Natural killer cell (primary cell): ENCODE data around the gene C1orf115. TPM values are rescaled to one million over a fixed set of nuclear protein-coding genes. Genes with fewer than 3 reads are reported as not detected.

Experiments
- ATAC-seq, 3 donors: fragments of 150-1000 bp in 2 of 3; fragments of 200-7000 bp in 1 of 3; cut with Tn5 transposase; 1 replicate in 1 of 3; 2 replicates in 2 of 3; pipeline ENCODE4 v1.10.0; 2021; ENCODE audit warnings: mild to moderate bottlenecking in 2 of 3, moderate library complexity in 2 of 3
- DNase-seq, 2 donors: peaks; one replicate each; pipeline versions ENCODE4 v3.0.0 to v3.0.0-alpha.2; 2013 to 2021; ENCODE audit warnings: mixed read lengths in 1 of 2
- H3K27ac ChIP-seq: one replicate; pipeline ENCODE4 v1.5.1; 2013; ENCODE audit warnings: mild to moderate bottlenecking, low read length
- H3K27me3 ChIP-seq: one replicate; pipeline ENCODE4 v1.6.1; 2013; ENCODE audit warnings: low read length; ENCODE audit not compliant: control insufficient read depth, insufficient read depth
- H3K36me3 ChIP-seq: one replicate; pipeline ENCODE4 v1.6.1; 2013; ENCODE audit warnings: low read length; ENCODE audit not compliant: control insufficient read depth, insufficient read depth
- H3K4me1 ChIP-seq: one replicate; pipeline ENCODE4 v1.6.1; 2013; ENCODE audit warnings: low read length; ENCODE audit not compliant: control insufficient read depth, insufficient read depth
- H3K4me3 ChIP-seq: one replicate; pipeline ENCODE4 v1.5.1; 2013; ENCODE audit warnings: low read length
- H3K9me3 ChIP-seq: one replicate; pipeline ENCODE4 v1.6.1; 2013; ENCODE audit warnings: low read length; ENCODE audit not compliant: control insufficient read depth, insufficient read depth
- H3K27ac Mint-ChIP-seq, 2 donors: one replicate each; pipeline ENCODE4 v1.8.0; 2022; ENCODE audit warnings: mild to moderate bottlenecking in 2 of 2, mixed read lengths in 2 of 2, moderate library complexity in 1 of 2
- H3K27me3 Mint-ChIP-seq, 2 donors: one replicate each; pipeline ENCODE4 v1.8.0; 2022; ENCODE audit warnings: low read depth in 2 of 2, mixed read lengths in 2 of 2
- H3K36me3 Mint-ChIP-seq: one replicate; pipeline ENCODE4 v1.8.0; 2022; ENCODE audit warnings: mixed read lengths
- H3K4me1 Mint-ChIP-seq, 2 donors: one replicate each; pipeline ENCODE4 v1.8.0; 2022; ENCODE audit warnings: mixed read lengths in 2 of 2
- H3K4me3 Mint-ChIP-seq: one replicate; pipeline ENCODE4 v1.8.0; 2022; ENCODE audit warnings: mild to moderate bottlenecking, moderate library complexity, mixed read lengths
- H3K9me3 Mint-ChIP-seq, 2 donors: one replicate each; pipeline ENCODE4 v1.8.0; 2022; ENCODE audit warnings: mixed read lengths in 2 of 2
- WGBS: methylation state at CpG from one replicate; pipeline ENCODE4 v1.1.7; 2013; ENCODE audit warnings: missing lambda C conversion rate; ENCODE audit not compliant: insufficient coverage; 5-methylcytosine and 5-hydroxymethylcytosine counted together
- intact Hi-C: fragments of 100-400 bp; cut with micrococcal nuclease; formaldehyde crosslinking; loops from one replicate; pipeline ENCODE4 v1.14.2; 2022
- total RNA-seq, 4 donors: library from RNA; stranded (reverse); fragments of 120-200 nt in 1 of 4; gene quantifications; one replicate each; pipeline versions ENCODE4 v1.2.3 to v1.2.4, GENCODE V29; 2013 to 2022
- TF ChIP-seq, protein P1 (sequence below): fragments of 200-600 bp; IDR thresholded peaks from one replicate; pipeline ENCODE4 v1.8.0; 2022; ENCODE audit warnings: antibody characterized with exemption

C1orf115 gene
- total RNA-seq, 3 donors from 2014 or later (not counting 1 experiment from before 2014, with no cell fraction given), result 0.33 to 1.3 (median 0.75) TPM

GRCh38 chr1:220698607-220699016 lies 8.4 kb downstream of the C1orf115 start:
- Histone ChIP-seq H3K36me3 (no peaks in the 10 kb centered on the region), H3K4me3 (no peak overlapping the region), H3K27ac (no peak overlapping the region), H3K4me1 (no peaks in the 10 kb centered on the region), H3K27me3 (peaks cover 3% of the 10 kb centered on the region), H3K9me3 (no peaks in the 10 kb centered on the region)
- Mint-ChIP-seq H3K4me3 (no peak overlapping the region), H3K36me3 (no peaks in the 10 kb centered on the region), H3K27ac (no peak overlapping the region), H3K27me3 (peaks cover 13 to 19% of the 10 kb centered on the region in 2 donors), H3K9me3 (no peaks in the 10 kb centered on the region), H3K4me1 (peaks cover 0 to 5% of the 10 kb centered on the region in 2 donors)
- WGBS, result 80% methylated on average over 5 of the region's 5 CpGs
- TF ChIP-seq, protein P1, sequence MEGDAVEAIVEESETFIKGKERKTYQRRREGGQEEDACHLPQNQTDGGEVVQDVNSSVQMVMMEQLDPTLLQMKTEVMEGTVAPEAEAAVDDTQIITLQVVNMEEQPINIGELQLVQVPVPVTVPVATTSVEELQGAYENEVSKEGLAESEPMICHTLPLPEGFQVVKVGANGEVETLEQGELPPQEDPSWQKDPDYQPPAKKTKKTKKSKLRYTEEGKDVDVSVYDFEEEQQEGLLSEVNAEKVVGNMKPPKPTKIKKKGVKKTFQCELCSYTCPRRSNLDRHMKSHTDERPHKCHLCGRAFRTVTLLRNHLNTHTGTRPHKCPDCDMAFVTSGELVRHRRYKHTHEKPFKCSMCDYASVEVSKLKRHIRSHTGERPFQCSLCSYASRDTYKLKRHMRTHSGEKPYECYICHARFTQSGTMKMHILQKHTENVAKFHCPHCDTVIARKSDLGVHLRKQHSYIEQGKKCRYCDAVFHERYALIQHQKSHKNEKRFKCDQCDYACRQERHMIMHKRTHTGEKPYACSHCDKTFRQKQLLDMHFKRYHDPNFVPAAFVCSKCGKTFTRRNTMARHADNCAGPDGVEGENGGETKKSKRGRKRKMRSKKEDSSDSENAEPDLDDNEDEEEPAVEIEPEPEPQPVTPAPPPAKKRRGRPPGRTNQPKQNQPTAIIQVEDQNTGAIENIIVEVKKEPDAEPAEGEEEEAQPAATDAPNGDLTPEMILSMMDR, result no peak
- intact Hi-C loops, result no loop called here
- ATAC-seq (no peak), DNase-seq (no peak)

DNA sequence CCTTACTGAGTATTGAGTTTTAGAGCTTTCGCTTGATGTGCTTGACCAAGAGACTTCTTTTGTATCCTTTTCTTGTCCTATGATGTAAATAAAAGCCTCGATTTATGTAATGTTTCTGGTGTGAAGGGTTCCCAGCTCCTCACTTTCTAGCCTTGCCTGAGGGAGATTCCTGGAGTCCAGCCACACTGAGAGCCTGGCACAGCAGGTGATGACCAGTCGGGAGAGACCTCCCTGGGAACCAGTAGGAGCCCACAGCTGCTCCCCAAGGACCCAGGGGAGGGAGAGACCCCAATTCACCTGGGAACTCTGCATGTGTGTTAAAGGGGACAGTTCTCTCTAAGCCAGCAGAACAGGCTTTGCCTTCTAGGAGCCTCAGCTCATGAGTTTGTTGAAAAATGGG lies 8.9 kb downstream of the C1orf115 start:
- H3K4me3 Mint-ChIP-seq, result no peak overlapping the region
- intact Hi-C loops, result no loop called here
- H3K27me3 ChIP-seq, result peaks cover 3% of the 10 kb centered on the region
- no peak overlapping the region for H3K4me3 ChIP-seq
- no peaks in the 10 kb centered on the region for H3K36me3 ChIP-seq
- H3K4me1 Mint-ChIP-seq, result peaks cover 0 to 5% of the 10 kb centered on the region in 2 donors
- H3K27me3 Mint-ChIP-seq, result peaks cover 15 to 23% of the 10 kb centered on the region in 2 donors
- TF ChIP-seq, protein P1, result no peak
- H3K36me3 Mint-ChIP-seq, result no peaks in the 10 kb centered on the region
- H3K9me3 Mint-ChIP-seq, result no peaks in the 10 kb centered on the region
- ATAC-seq (no peak), DNase-seq (no peak)
- no peak overlapping the region for H3K27ac ChIP-seq
- H3K4me1 ChIP-seq, result no peaks in the 10 kb centered on the region
- H3K9me3 ChIP-seq, result no peaks in the 10 kb centered on the region
- no peak overlapping the region for H3K27ac Mint-ChIP-seq
- WGBS, result 86% methylated on average over 3 of the region's 3 CpGs

GRCh38 chr1:220700556-220701179 lies 10.5 kb downstream of the C1orf115 start:
- Histone ChIP-seq H3K27ac (no peak overlapping the region), H3K4me1 (no peaks in the 10 kb centered on the region), H3K27me3 (peaks cover 3% of the 10 kb centered on the region), H3K36me3 (no peaks in the 10 kb centered on the region), H3K4me3 (no peak overlapping the region), H3K9me3 (no peaks in the 10 kb centered on the region)
- DNase-seq (no peak), ATAC-seq (no peak)
- Mint-ChIP-seq H3K4me3 (no peak overlapping the region), H3K27ac (no peak overlapping the region), H3K27me3 (peaks cover 18 to 23% of the 10 kb centered on the region in 2 donors), H3K9me3 (no peaks in the 10 kb centered on the region), H3K36me3 (no peaks in the 10 kb centered on the region), H3K4me1 (peaks cover 0 to 5% of the 10 kb centered on the region in 2 donors)
- intact Hi-C loops, result no loop called here
- WGBS, result 63% methylated on average over 1 of the region's 2 CpGs
- TF ChIP-seq, protein P1, result no peak

GRCh38 chr1:220701974-220702373 lies 11.8 kb downstream of the C1orf115 start:
- H3K27ac Mint-ChIP-seq, result no peak overlapping the region
- no peak overlapping the region for H3K4me3 ChIP-seq
- ATAC-seq, result peak in 1 of 3 donors; percentile 69

More at GRCh38 chr1:220701974-220702373, 11.8 kb downstream of the C1orf115 start:
- Histone ChIP-seq H3K36me3 (no peaks in the 10 kb centered on the region), H3K27ac (no peak overlapping the region), H3K27me3 (peaks cover 3% of the 10 kb centered on the region), H3K4me1 (no peaks in the 10 kb centered on the region), H3K9me3 (no peaks in the 10 kb centered on the region)
- H3K9me3 Mint-ChIP-seq, result no peaks in the 10 kb centered on the region
- H3K27me3 Mint-ChIP-seq, result peaks cover 18 to 23% of the 10 kb centered on the region in 2 donors
- TF ChIP-seq, protein P1, result no peak
- DNase-seq, result no peak
- peaks cover 0 to 5% of the 10 kb centered on the region in 2 donors for H3K4me1 Mint-ChIP-seq
- intact Hi-C loops, result no loop called here
- no peak overlapping the region for H3K4me3 Mint-ChIP-seq
- H3K36me3 Mint-ChIP-seq, result no peaks in the 10 kb centered on the region
- WGBS, result 15% methylated on average over 6 of the region's 6 CpGs
